B cell (primary cell): ENCODE results near the gene SLC66A1. TPM values are rescaled to one million over a fixed set of nuclear protein-coding genes. Genes with fewer than 3 reads are reported as not detected.

Experiments used
- ATAC-seq: fragments of 200-7000 bp; cut with Tn5 transposase; one replicate; pipeline ENCODE4 v1.10.0; 2021; ENCODE audit warnings: low read depth, mild to moderate bottlenecking, moderate number of reproducible peaks, moderate library complexity
- CTCF ChIA-PET: fragments of 350-600 bp; sonication (Branson Sonifier 250); formaldehyde crosslinking; loops from one replicate; lab custom pipeline; 2021; ENCODE audit warnings: antibody characterized with exemption, inconsistent platforms; lab: Charles Lee
- POLR2A ChIA-PET: fragments of 350-600 bp; sonication (Branson Sonifier 250); formaldehyde crosslinking; loops from one replicate; lab custom pipeline; 2021; ENCODE audit warnings: antibody characterized with exemption; lab: Charles Lee
- DNase-seq: peaks from one replicate; pipeline ENCODE4 v3.0.0; 2013
- H2AFZ ChIP-seq: 2 replicates; pipeline ENCODE4 v1.6.1; 2012; ENCODE audit warnings: mild to moderate bottlenecking, low read depth, low read length; ENCODE audit not compliant: insufficient read depth, poor library complexity, severe bottlenecking
- H3K27ac ChIP-seq, 2 donors: 1 replicate in 1 of 2; 2 replicates in 1 of 2; pipeline ENCODE4 v1.5.1; 2012 to 2013; ENCODE audit warnings: low read length in 2 of 2, mild to moderate bottlenecking in 2 of 2, moderate library complexity in 1 of 2
- H3K27me3 ChIP-seq, 4 experiments: fragments of 200-600 bp in 1 of 4; sonication (generic) in 1 of 4; replicated peaks in 1 of 4; 1 replicate in 2 of 4; 2 replicates in 2 of 4; pipeline versions ENCODE4 v1.6.1 to v1.7.0; 2013 to 2016; ENCODE audit warnings: low read length in 3 of 4, mild to moderate bottlenecking in 2 of 4, mixed read lengths in 1 of 4, moderate library complexity in 1 of 4; ENCODE audit not compliant: insufficient read depth in 4 of 4, control insufficient read depth in 3 of 4; ENCODE audit errors: control extremely low read depth in 1 of 4
- H3K36me3 ChIP-seq, 2 experiments: replicated peaks in 1 of 2; 1 replicate in 1 of 2; 2 replicates in 1 of 2; pipeline versions ENCODE4 v1.6.1 to v1.7.1; 2013; ENCODE audit warnings: low read length in 1 of 2; ENCODE audit not compliant: insufficient read depth in 2 of 2, control insufficient read depth in 1 of 2; ENCODE audit errors: control extremely low read depth in 1 of 2, extremely low read depth in 1 of 2
- H3K4me1 ChIP-seq, 2 donors: fragments of 200-600 bp in 1 of 2; sonication (generic) in 1 of 2; 1 replicate in 1 of 2; 2 replicates in 1 of 2; pipeline versions ENCODE4 v1.5.1 to v1.6.1; 2013 to 2017; ENCODE audit warnings: low read length in 2 of 2; ENCODE audit not compliant: control insufficient read depth in 2 of 2, insufficient read depth in 2 of 2
- H3K4me2 ChIP-seq: replicated peaks from 2 replicates; pipeline ENCODE3; 2012; ENCODE audit warnings: mild to moderate bottlenecking, low read depth, low read length; ENCODE audit not compliant: poor library complexity, severe bottlenecking
- H3K4me3 ChIP-seq, 5 experiments: fragments of 200-600 bp in 1 of 5; sonication (generic) in 1 of 5; 1 replicate in 3 of 5; 2 replicates in 2 of 5; pipeline versions ENCODE4 v1.5.1 to v1.7.0; 2011 to 2016; ENCODE audit warnings: low read length in 4 of 5, mild to moderate bottlenecking in 4 of 5, low read depth in 2 of 5, control low read depth in 1 of 5, moderate library complexity in 1 of 5; ENCODE audit not compliant: insufficient read depth in 1 of 5; ENCODE audit errors: control extremely low read depth in 1 of 5, extremely low read depth in 1 of 5
- H3K79me2 ChIP-seq: fragments of 200-600 bp; sonication (generic); one replicate; pipeline ENCODE4 v1.6.0; 2016; ENCODE audit warnings: low read length; ENCODE audit not compliant: control insufficient read depth, insufficient read depth
- H3K9ac ChIP-seq: fragments of 200-600 bp; sonication (generic); 2 replicates; pipeline ENCODE4 v1.6.1; 2017; ENCODE audit warnings: mild to moderate bottlenecking, low read length, moderate library complexity
- H3K9me3 ChIP-seq, 3 donors: one replicate each; pipeline versions ENCODE4 v1.6.1 to v1.7.1; 2013; ENCODE audit warnings: low read length in 2 of 3; ENCODE audit not compliant: control insufficient read depth in 2 of 3, insufficient read depth in 1 of 3; ENCODE audit errors: control extremely low read depth in 1 of 3
- H4K20me1 ChIP-seq: 2 replicates; pipeline ENCODE4 v1.6.0; 2012; ENCODE audit warnings: mild to moderate bottlenecking, low read length; ENCODE audit not compliant: insufficient read depth, control insufficient read depth, poor library complexity, severe bottlenecking
- H3K27ac Mint-ChIP-seq: one replicate; pipeline ENCODE4 v1.8.0; 2021; ENCODE audit warnings: mixed read lengths
- H3K27me3 Mint-ChIP-seq: one replicate; pipeline ENCODE4 v1.8.0; 2021; ENCODE audit warnings: mixed read lengths
- H3K4me1 Mint-ChIP-seq: one replicate; pipeline ENCODE4 v1.8.0; 2021; ENCODE audit warnings: mixed read lengths
- H3K4me3 Mint-ChIP-seq: one replicate; pipeline ENCODE4 v1.8.0; 2021; ENCODE audit warnings: mixed read lengths
- H3K9me3 Mint-ChIP-seq: one replicate; pipeline ENCODE4 v1.8.0; 2022; ENCODE audit warnings: mixed read lengths; ENCODE audit not compliant: insufficient read depth
- EZH2 ChIP-seq: IDR thresholded peaks from 2 replicates; pipeline ENCODE4 v1.6.1; 2012; ENCODE audit warnings: borderline replicate concordance, low read depth, mild to moderate bottlenecking, moderate library complexity, low read length; ENCODE audit not compliant: insufficient read depth, poor library complexity, severe bottlenecking
- WGBS: methylation state at CpG from one replicate; pipeline ENCODE4 v1.1.5; 2013; ENCODE audit warnings: missing lambda C conversion rate; ENCODE audit not compliant: insufficient coverage; 5-methylcytosine and 5-hydroxymethylcytosine counted together
- intact Hi-C: fragments of 100-400 bp; cut with micrococcal nuclease; formaldehyde crosslinking; loops from one replicate; pipeline ENCODE4 v1.10.0; 2022
- polyA plus RNA-seq: library from polyadenylated mRNA; depleted of rRNA; stranded (reverse); fragments of >200 nt; gene quantifications from 2 replicates; pipeline ENCODE4 v1.2.3, GENCODE V29; 2012
- total RNA-seq, 2 donors: library from RNA; stranded (reverse); fragments of 120-200 nt in 1 of 2; gene quantifications; 1 replicate in 1 of 2; 2 replicates in 1 of 2; pipeline versions ENCODE4 v1.2.3 to v1.2.4, GENCODE V29; 2013 to 2022
- TF ChIP-seq, protein P1 (sequence below): fragments of 200-600 bp; IDR thresholded peaks from one replicate; pipeline ENCODE4 v1.8.0; 2022; ENCODE audit warnings: antibody characterized with exemption, mild to moderate bottlenecking

Gene SLC66A1
- total and polyA plus RNA-seq, 2 donors (not counting 1 experiment from before 2014, with no cell fraction given), result 24.4 to 26.8 TPM

GRCh38 chr1:19344831-19345230 lies 32.7 kb downstream of the SLC66A1 start:
- H3K36me3 ChIP-seq, result peaks cover 0 to 69% of the 10 kb centered on the region in 2 experiments

DNA sequence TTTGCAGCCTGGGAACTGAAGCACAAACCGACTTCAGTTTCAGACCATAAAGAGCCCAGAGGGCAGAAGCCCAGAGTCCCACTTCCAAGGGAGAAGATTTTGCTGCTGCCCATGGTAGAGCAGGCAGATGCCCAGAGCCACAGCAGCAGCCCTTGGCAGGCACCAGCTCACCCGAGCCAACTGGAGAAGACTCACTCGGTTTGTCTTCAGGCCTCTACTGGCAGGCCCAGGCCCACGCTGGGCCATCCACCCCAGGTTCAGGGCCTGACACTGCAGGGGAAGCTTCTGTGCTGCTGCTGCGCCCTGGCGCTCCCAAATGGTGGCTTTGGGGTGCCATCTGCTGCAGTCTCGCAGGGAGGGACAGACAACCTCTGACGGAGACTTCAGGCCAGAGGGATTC lies 33.3 kb downstream of the SLC66A1 start:
- H3K9ac ChIP-seq, result no peak overlapping the region
- Mint-ChIP-seq H3K4me3 (no peak overlapping the region), H3K27me3 (no peaks in the 10 kb centered on the region), H3K27ac (no peak overlapping the region), H3K9me3 (no peaks in the 10 kb centered on the region), H3K4me1 (peaks cover 11% of the 10 kb centered on the region)
- H3K4me2 ChIP-seq, result no peak overlapping the region
- peaks cover 0 to 68% of the 10 kb centered on the region in 2 experiments for H3K36me3 ChIP-seq
- POLR2A ChIA-PET, result no interaction called here
- H3K4me3 ChIP-seq, result no peak overlapping the region
- intact Hi-C loops, result no loop called here
- no peaks in the 10 kb centered on the region for H3K9me3 ChIP-seq
- 94% methylated on average over 8 of the region's 8 CpGs for WGBS
- CTCF ChIA-PET, result interaction anchor here (1.2 to 3.7 kb wide), 3 partner anchors 45 to 308 kb away, joined by 4 to 50 read pairs (median 5); no protein-coding TSS in a partner anchor
- no peaks in the 10 kb centered on the region for H3K79me2 ChIP-seq
- peaks cover 37% of the 10 kb centered on the region for H4K20me1 ChIP-seq
- H3K4me1 ChIP-seq, result peaks cover 0 to 6% of the 10 kb centered on the region in 2 donors
- DNase-seq, result no peak
- H2AFZ ChIP-seq, result no peak overlapping the region
- H3K27ac ChIP-seq, result no peak overlapping the region
- no peak for TF ChIP-seq EZH2
- TF ChIP-seq, protein P1, sequence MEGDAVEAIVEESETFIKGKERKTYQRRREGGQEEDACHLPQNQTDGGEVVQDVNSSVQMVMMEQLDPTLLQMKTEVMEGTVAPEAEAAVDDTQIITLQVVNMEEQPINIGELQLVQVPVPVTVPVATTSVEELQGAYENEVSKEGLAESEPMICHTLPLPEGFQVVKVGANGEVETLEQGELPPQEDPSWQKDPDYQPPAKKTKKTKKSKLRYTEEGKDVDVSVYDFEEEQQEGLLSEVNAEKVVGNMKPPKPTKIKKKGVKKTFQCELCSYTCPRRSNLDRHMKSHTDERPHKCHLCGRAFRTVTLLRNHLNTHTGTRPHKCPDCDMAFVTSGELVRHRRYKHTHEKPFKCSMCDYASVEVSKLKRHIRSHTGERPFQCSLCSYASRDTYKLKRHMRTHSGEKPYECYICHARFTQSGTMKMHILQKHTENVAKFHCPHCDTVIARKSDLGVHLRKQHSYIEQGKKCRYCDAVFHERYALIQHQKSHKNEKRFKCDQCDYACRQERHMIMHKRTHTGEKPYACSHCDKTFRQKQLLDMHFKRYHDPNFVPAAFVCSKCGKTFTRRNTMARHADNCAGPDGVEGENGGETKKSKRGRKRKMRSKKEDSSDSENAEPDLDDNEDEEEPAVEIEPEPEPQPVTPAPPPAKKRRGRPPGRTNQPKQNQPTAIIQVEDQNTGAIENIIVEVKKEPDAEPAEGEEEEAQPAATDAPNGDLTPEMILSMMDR, result no peak
- no peak for ATAC-seq
- H3K27me3 ChIP-seq, result no peaks in the 10 kb centered on the region

More at GRCh38 chr1:19344831-19345230, 32.7 kb downstream of the SLC66A1 start:
- TF ChIP-seq, protein P1, result no peak
- TF ChIP-seq EZH2, result no peak
- Mint-ChIP-seq H3K9me3 (no peaks in the 10 kb centered on the region), H3K4me3 (no peak overlapping the region), H3K27me3 (no peaks in the 10 kb centered on the region), H3K27ac (no peak overlapping the region), H3K4me1 (peaks cover 11% of the 10 kb centered on the region)
- no peak overlapping the region for H3K4me2 ChIP-seq
- no peaks in the 10 kb centered on the region for H3K9me3 ChIP-seq
- no peak for ATAC-seq
- no peak overlapping the region for H2AFZ ChIP-seq
- H4K20me1 ChIP-seq, result peaks cover 38% of the 10 kb centered on the region
- no peak overlapping the region for H3K9ac ChIP-seq
- ChIA-PET CTCF (interaction anchor here (0.9 to 3.7 kb wide), 9 partner anchors 9 to 315 kb away, joined by 3 to 50 read pairs (median 4); no protein-coding TSS in a partner anchor), POLR2A (no interaction called here)
- H3K27me3 ChIP-seq, result no peaks in the 10 kb centered on the region
- peaks cover 0 to 6% of the 10 kb centered on the region in 2 donors for H3K4me1 ChIP-seq
- no peak overlapping the region for H3K27ac ChIP-seq
- WGBS, result 98% methylated on average over 9 of the region's 11 CpGs
- H3K4me3 ChIP-seq, result no peak overlapping the region
- no peaks in the 10 kb centered on the region for H3K79me2 ChIP-seq
- no peak for DNase-seq
- intact Hi-C loops, result loop anchor here (1.0 to 5.0 kb wide), 2 partner anchors 47 to 237 kb away; no protein-coding TSS in a partner anchor
